Measurements from ENCODE around the gene RAP1GDS1.

GRCh38 chr4:98341309-98341708, 80.1 kb downstream of the RAP1GDS1 start:
- TF ChIP-seq CTCF (IDR thresholded peaks at IDR 0.05) = no peak
- TF ChIP-seq POLR2A (IDR thresholded peaks at IDR 0.05) = no peak

Measured in adrenal gland (tissue), 5 donors.